ENCODE measurements around the gene XPO5. TPM values are rescaled to one million over a fixed set of nuclear protein-coding genes. Genes with fewer than 3 reads are reported as not detected.

XPO5 gene
- total and polyA plus RNA-seq, 11 donors, result 6.0 to 22.4 (median 16.4) TPM

DNA sequence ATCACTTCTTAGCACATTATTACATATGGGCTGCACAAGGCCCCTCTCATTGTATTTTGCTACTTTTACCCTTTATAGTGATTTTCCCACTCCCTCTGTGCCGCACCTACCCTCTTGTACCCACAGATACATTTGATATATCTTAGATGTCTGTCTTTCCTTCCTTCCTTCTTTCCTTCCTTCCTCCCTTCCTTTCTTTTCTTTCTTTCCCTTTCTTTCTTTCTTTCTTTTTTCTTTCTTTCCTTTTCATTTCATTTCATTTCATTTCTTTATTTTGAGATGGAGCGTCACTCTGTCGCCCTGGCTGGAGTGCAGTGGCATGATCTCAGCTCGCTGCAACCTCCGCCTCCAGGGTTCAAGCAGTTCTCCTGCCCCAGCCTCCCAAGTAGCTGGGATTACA, 12.4 kb upstream of the XPO5 start:
- no peaks in the 10 kb centered on the region for H3K4me1 ChIP-seq
- no peak for DNase-seq
- no peak overlapping the region for H3K4me3 ChIP-seq
- WGBS, 4 donors, result 96 to 98% (median 97%) methylated on average over 5 of the region's 5 CpGs
- no peaks in the 10 kb centered on the region for H3K9me3 ChIP-seq
- peaks cover 2 to 99% (median 96%) of the 10 kb centered on the region in 9 donors for H3K36me3 ChIP-seq
- no peak overlapping the region for H3K27ac ChIP-seq
- H3K27me3 ChIP-seq, result no peaks in the 10 kb centered on the region
- intact Hi-C loops (cut with DNase I), result no loop called here
- no peak for ATAC-seq
- no peak for TF ChIP-seq POLR2A (IDR thresholded peaks at IDR 0.05)
- TF ChIP-seq, protein P1, sequence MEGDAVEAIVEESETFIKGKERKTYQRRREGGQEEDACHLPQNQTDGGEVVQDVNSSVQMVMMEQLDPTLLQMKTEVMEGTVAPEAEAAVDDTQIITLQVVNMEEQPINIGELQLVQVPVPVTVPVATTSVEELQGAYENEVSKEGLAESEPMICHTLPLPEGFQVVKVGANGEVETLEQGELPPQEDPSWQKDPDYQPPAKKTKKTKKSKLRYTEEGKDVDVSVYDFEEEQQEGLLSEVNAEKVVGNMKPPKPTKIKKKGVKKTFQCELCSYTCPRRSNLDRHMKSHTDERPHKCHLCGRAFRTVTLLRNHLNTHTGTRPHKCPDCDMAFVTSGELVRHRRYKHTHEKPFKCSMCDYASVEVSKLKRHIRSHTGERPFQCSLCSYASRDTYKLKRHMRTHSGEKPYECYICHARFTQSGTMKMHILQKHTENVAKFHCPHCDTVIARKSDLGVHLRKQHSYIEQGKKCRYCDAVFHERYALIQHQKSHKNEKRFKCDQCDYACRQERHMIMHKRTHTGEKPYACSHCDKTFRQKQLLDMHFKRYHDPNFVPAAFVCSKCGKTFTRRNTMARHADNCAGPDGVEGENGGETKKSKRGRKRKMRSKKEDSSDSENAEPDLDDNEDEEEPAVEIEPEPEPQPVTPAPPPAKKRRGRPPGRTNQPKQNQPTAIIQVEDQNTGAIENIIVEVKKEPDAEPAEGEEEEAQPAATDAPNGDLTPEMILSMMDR (IDR thresholded peaks at IDR 0.05), result no peak

DNA sequence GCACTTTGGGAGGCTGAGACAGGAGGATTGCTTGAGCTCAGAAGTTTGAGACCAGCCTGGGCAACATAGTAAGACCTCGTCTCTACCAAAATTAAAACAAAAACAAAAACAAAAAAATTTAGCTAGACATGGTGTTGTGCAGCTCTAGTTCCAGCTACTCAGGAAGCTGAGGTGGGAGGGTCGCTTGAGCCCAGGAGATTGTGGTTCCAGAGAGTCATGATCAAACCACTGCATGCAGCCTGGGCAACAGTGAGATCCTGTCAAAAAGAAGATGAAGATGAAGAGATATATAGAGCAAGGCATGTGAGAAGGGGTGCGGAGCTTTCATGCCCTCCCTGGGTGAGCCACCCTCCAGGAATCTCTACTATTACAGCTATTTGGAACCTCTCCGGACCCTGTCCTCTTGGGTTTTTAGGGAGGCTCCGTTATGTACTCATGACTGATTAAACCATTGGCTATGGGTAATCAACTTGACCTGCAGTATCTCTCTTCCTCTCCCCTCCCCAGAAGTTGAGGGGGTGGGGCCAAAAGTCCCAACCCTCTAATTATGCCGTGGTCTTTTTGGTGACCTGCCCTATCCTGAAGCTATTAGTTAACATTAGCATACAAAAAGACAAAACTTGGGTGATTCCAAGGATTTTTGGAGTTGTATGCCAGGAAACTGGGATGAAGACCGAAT, 9.2 kb upstream of the XPO5 start:
- H3K27me3 ChIP-seq, result no peaks in the 10 kb centered on the region
- ATAC-seq, result no peak
- H3K4me1 ChIP-seq, result no peaks in the 10 kb centered on the region
- no peak overlapping the region for H3K27ac ChIP-seq
- H3K36me3 ChIP-seq, result peaks cover 2 to 77% (median 72%) of the 10 kb centered on the region in 9 donors
- WGBS, 4 donors, result 91 to 95% (median 94%) methylated on average over 7 of the region's 7 CpGs
- H3K9me3 ChIP-seq, result no peaks in the 10 kb centered on the region
- intact Hi-C loops (cut with DNase I), result no loop called here
- no peak for DNase-seq
- no peak overlapping the region for H3K4me3 ChIP-seq
- no peak for TF ChIP-seq POLR2A (IDR thresholded peaks at IDR 0.05)
- TF ChIP-seq, protein P1 (IDR thresholded peaks at IDR 0.05), result no peak

DNA sequence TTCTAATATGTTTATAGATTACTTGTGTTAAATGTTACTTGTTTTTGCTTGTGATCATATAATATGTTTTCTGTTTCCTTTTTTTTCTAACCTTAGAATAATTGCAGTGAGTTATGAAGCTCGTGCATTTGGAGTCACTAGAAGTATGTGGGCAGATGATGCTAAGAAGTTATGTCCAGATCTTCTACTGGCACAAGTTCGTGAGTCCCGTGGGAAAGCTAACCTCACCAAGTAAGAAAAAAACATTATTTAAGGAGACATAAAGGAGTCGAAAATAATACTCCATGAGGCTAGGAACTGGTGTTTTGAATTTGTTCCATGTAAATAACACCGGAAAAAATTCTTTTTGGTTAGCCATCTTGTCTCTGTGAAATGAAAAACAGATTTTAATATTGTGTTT, 7.1 kb upstream of the XPO5 start:
- intact Hi-C loops (cut with DNase I), result no loop called here
- Histone ChIP-seq H3K4me1 (peaks cover 0 to 17% (median 8%) of the 10 kb centered on the region in 12 donors), H3K27me3 (no peaks in the 10 kb centered on the region), H3K4me3 (no peak overlapping the region), H3K36me3 (peaks cover 2 to 56% (median 51%) of the 10 kb centered on the region in 9 donors), H3K27ac (no peak overlapping the region), H3K9me3 (no peaks in the 10 kb centered on the region)
- no peak for ATAC-seq
- 81 to 90% (median 84%) methylated on average over 5 of the region's 5 CpGs for WGBS, 4 donors
- no peak for DNase-seq
- no peak for TF ChIP-seq POLR2A (IDR thresholded peaks at IDR 0.05)
- TF ChIP-seq, protein P1 (IDR thresholded peaks at IDR 0.05), result no peak

DNA sequence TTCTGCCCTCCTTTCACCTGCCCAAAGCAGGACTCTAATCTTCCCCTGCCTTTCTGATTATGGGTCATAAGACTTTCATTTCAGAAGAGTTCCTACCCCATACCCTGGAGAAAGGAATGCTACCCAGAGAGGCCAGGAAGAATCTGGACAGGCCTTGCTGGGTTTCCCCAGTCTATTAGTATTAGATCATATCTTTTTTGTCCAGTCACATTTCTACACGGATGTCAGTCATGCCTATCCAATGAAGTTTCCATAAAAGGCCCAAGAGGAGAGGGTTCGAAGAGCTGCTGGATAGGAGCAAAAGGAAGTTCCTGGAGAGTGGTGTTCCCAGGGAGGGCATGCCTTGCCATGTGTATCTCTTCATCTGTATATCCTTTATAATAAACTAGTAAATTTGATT, 3.3 kb upstream of the XPO5 start:
- Histone ChIP-seq H3K9me3 (no peaks in the 10 kb centered on the region), H3K4me3 (no peak overlapping the region), H3K27ac (peak overlapping the region in 5 of 12 donors; percentile 1 to 53 (median 40)), H3K27me3 (no peaks in the 10 kb centered on the region), H3K36me3 (peaks cover 0 to 19% (median 16%) of the 10 kb centered on the region in 9 donors), H3K4me1 (peaks cover 4 to 43% (median 30%) of the 10 kb centered on the region in 12 donors)
- DNase-seq, result no peak
- TF ChIP-seq, protein P1 (IDR thresholded peaks at IDR 0.05), result no peak
- TF ChIP-seq POLR2A (IDR thresholded peaks at IDR 0.05), result no peak
- WGBS, 4 donors, result 42 to 52% (median 48%) methylated on average over 2 of the region's 2 CpGs
- intact Hi-C loops (cut with DNase I), result loop anchor here in 2 of 10 donors (5.0 kb wide), 1 partner anchor 62 kb away; the partner anchor contains the start of genes POLR1C (in 2 of the 2) and YIPF3 (in 2 of the 2)
- ATAC-seq, result no peak
